ENCODE data around the gene METTL9.

GRCh38 chr16:21560462-21560861, 38.9 kb upstream of the METTL9 start:
- TF ChIP-seq ZBTB33 (IDR thresholded peaks at IDR 0.05) = no peak
- TF ChIP-seq, protein P1, sequence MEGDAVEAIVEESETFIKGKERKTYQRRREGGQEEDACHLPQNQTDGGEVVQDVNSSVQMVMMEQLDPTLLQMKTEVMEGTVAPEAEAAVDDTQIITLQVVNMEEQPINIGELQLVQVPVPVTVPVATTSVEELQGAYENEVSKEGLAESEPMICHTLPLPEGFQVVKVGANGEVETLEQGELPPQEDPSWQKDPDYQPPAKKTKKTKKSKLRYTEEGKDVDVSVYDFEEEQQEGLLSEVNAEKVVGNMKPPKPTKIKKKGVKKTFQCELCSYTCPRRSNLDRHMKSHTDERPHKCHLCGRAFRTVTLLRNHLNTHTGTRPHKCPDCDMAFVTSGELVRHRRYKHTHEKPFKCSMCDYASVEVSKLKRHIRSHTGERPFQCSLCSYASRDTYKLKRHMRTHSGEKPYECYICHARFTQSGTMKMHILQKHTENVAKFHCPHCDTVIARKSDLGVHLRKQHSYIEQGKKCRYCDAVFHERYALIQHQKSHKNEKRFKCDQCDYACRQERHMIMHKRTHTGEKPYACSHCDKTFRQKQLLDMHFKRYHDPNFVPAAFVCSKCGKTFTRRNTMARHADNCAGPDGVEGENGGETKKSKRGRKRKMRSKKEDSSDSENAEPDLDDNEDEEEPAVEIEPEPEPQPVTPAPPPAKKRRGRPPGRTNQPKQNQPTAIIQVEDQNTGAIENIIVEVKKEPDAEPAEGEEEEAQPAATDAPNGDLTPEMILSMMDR (IDR thresholded peaks at IDR 0.05; ENCODE audit: low read depth, low read length, missing input control) = no peak
- TF ChIP-seq, protein P2, sequence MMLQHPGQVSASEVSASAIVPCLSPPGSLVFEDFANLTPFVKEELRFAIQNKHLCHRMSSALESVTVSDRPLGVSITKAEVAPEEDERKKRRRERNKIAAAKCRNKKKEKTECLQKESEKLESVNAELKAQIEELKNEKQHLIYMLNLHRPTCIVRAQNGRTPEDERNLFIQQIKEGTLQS (IDR thresholded peaks at IDR 0.05) = no peak
- TF ChIP-seq, protein P3, sequence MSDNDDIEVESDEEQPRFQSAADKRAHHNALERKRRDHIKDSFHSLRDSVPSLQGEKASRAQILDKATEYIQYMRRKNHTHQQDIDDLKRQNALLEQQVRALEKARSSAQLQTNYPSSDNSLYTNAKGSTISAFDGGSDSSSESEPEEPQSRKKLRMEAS (IDR thresholded peaks at IDR 0.05) = no peak
- TF ChIP-seq YY1 (IDR thresholded peaks at IDR 0.05) = no peak
- TF ChIP-seq EGR1 (IDR thresholded peaks at IDR 0.05; ENCODE audit: low read depth in 2 of 2) = no peak
- no peak for TF ChIP-seq TAF1 (conservative IDR thresholded peaks at IDR 0.05)
- TF ChIP-seq FOXA1 (IDR thresholded peaks at IDR 0.05) = no peak
- no peak for TF ChIP-seq RXRA (IDR thresholded peaks at IDR 0.05)
- TF ChIP-seq JUND (IDR thresholded peaks at IDR 0.05) = no peak
- no peak for TF ChIP-seq REST (IDR thresholded peaks at IDR 0.05)
- no peak for TF ChIP-seq SP1 (IDR thresholded peaks at IDR 0.05)
- no peak for TF ChIP-seq RAD21 (IDR thresholded peaks at IDR 0.05)
- no peak for TF ChIP-seq GABPA (IDR thresholded peaks at IDR 0.05 in 1 of 2, conservative IDR thresholded peaks at IDR 0.05 in 1 of 2)
